K562 (cell line): ENCODE data around the gene ZDHHC19. TPM values are rescaled to one million over a fixed set of nuclear protein-coding genes. Genes with fewer than 3 reads are reported as not detected.

ENCODE experiments used
- SREBF1 ChIP-seq: fragments of 150-350 bp; IDR thresholded peaks from 2 replicates; pipeline ENCODE4 v1.6.1; 2014; ENCODE audit warnings: antibody characterized with exemption, low read depth, low read length, borderline replicate concordance
- ZNF217 ChIP-seq: sonication (generic); formaldehyde crosslinking; IDR thresholded peaks from 2 replicates; pipeline ENCODE4 v1.8.0; 2022; ENCODE audit warnings: mild to moderate bottlenecking, missing genetic modification reagents
- polyA plus RNA-seq, 8 experiments: library from polyadenylated mRNA; depleted of rRNA in 4 of 8; stranded (reverse) in 5 of 8; unstranded in 3 of 8; fragments of >200 nt; fragmentation: Nextera tagmentation in 2 of 8; fragmentation: Illumina TruSeq in 1 of 8; extraction: Ambion mirVana in 2 of 8; extraction: Trizol in 1 of 8; gene quantifications; 2 replicates each; pipeline versions ENCODE4 v1.2.1 to v1.2.3, GENCODE V29; 2011 to 2014; ENCODE audit warnings: inconsistent platforms in 1 of 8, missing spikeins in 1 of 8
- total RNA-seq, 7 experiments: library from RNA; depleted of rRNA in 6 of 7; stranded (reverse); fragments of >200 nt in 6 of 7; fragmentation: Illumina TruSeq in 2 of 7; extraction: Trizol in 2 of 7; gene quantifications; 2 replicates each; pipeline versions ENCODE4 v1.2.1 to v1.2.3, GENCODE V29; 2011 to 2021; ENCODE audit warnings: low replicate concordance in 1 of 7
- TF ChIP-seq, protein P1 (sequence below), 3 experiments: fragments of 200-800 bp in 1 of 3; fragments of 250-450 bp in 1 of 3; fragments of 450-650 bp in 1 of 3; sonication (Bioruptor Pico) in 1 of 3; sonication (Bioruptor generic) in 1 of 3; formaldehyde crosslinking in 1 of 3; IDR thresholded peaks; 2 replicates each; pipeline versions ENCODE4 v1.6.1 to v1.8.0; 2016 to 2022; ENCODE audit warnings: mild to moderate bottlenecking in 2 of 3, missing genetic modification characterization in 2 of 3, missing compliant biosample characterization in 1 of 3, moderate library complexity in 1 of 3
- TF ChIP-seq, protein P2 (sequence below), 2 experiments: fragments of 450-650 bp in 1 of 2; sonication (generic) in 1 of 2; formaldehyde crosslinking in 1 of 2; IDR thresholded peaks; 2 replicates each; pipeline versions ENCODE4 v1.7.1 to v1.9.0; 2016 to 2022; ENCODE audit warnings: inconsistent platforms in 1 of 2, mild to moderate bottlenecking in 1 of 2, missing genetic modification reagents in 1 of 2
- TF ChIP-seq, protein P3 (sequence below): fragments of 250-450 bp; sonication (Bioruptor Pico); IDR thresholded peaks from 2 replicates; pipeline ENCODE4 v1.4.0; 2020; ENCODE audit warnings: mild to moderate bottlenecking, moderate library complexity, borderline replicate concordance

ZDHHC19 gene
- total and polyA plus RNA-seq, 9 of the 15 experiments (the other 6 are each of a cell fraction or from before 2014, with no cell fraction given) = 0.40 to 5.5 (median 1.1) TPM

GRCh38 chr3:196177567-196177966, 33.6 kb downstream of the ZDHHC19 start (continued):
- TF ChIP-seq, protein P1, sequence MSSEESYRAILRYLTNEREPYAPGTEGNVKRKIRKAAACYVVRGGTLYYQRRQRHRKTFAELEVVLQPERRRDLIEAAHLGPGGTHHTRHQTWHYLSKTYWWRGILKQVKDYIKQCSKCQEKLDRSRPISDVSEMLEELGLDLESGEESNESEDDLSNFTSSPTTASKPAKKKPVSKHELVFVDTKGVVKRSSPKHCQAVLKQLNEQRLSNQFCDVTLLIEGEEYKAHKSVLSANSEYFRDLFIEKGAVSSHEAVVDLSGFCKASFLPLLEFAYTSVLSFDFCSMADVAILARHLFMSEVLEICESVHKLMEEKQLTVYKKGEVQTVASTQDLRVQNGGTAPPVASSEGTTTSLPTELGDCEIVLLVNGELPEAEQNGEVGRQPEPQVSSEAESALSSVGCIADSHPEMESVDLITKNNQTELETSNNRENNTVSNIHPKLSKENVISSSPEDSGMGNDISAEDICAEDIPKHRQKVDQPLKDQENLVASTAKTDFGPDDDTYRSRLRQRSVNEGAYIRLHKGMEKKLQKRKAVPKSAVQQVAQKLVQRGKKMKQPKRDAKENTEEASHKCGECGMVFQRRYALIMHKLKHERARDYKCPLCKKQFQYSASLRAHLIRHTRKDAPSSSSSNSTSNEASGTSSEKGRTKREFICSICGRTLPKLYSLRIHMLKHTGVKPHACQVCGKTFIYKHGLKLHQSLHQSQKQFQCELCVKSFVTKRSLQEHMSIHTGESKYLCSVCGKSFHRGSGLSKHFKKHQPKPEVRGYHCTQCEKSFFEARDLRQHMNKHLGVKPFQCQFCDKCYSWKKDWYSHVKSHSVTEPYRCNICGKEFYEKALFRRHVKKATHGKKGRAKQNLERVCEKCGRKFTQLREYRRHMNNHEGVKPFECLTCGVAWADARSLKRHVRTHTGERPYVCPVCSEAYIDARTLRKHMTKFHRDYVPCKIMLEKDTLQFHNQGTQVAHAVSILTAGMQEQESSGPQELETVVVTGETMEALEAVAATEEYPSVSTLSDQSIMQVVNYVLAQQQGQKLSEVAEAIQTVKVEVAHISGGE (CRISPR knock-in tag; IDR thresholded peaks at IDR 0.05) = peak in 1 of 3 experiments; percentile 48; a peak in 1 of 6 replicates
- TF ChIP-seq, protein P2, sequence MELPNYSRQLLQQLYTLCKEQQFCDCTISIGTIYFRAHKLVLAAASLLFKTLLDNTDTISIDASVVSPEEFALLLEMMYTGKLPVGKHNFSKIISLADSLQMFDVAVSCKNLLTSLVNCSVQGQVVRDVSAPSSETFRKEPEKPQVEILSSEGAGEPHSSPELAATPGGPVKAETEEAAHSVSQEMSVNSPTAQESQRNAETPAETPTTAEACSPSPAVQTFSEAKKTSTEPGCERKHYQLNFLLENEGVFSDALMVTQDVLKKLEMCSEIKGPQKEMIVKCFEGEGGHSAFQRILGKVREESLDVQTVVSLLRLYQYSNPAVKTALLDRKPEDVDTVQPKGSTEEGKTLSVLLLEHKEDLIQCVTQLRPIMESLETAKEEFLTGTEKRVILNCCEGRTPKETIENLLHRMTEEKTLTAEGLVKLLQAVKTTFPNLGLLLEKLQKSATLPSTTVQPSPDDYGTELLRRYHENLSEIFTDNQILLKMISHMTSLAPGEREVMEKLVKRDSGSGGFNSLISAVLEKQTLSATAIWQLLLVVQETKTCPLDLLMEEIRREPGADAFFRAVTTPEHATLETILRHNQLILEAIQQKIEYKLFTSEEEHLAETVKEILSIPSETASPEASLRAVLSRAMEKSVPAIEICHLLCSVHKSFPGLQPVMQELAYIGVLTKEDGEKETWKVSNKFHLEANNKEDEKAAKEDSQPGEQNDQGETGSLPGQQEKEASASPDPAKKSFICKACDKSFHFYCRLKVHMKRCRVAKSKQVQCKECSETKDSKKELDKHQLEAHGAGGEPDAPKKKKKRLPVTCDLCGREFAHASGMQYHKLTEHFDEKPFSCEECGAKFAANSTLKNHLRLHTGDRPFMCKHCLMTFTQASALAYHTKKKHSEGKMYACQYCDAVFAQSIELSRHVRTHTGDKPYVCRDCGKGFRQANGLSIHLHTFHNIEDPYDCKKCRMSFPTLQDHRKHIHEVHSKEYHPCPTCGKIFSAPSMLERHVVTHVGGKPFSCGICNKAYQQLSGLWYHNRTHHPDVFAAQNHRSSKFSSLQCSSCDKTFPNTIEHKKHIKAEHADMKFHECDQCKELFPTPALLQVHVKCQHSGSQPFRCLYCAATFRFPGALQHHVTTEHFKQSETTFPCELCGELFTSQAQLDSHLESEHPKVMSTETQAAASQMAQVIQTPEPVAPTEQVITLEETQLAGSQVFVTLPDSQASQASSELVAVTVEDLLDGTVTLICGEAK (IDR thresholded peaks at IDR 0.05) = no peak
- TF ChIP-seq, protein P2 (CRISPR knock-in tag; IDR thresholded peaks at IDR 0.05) = no peak
- TF ChIP-seq, protein P3, sequence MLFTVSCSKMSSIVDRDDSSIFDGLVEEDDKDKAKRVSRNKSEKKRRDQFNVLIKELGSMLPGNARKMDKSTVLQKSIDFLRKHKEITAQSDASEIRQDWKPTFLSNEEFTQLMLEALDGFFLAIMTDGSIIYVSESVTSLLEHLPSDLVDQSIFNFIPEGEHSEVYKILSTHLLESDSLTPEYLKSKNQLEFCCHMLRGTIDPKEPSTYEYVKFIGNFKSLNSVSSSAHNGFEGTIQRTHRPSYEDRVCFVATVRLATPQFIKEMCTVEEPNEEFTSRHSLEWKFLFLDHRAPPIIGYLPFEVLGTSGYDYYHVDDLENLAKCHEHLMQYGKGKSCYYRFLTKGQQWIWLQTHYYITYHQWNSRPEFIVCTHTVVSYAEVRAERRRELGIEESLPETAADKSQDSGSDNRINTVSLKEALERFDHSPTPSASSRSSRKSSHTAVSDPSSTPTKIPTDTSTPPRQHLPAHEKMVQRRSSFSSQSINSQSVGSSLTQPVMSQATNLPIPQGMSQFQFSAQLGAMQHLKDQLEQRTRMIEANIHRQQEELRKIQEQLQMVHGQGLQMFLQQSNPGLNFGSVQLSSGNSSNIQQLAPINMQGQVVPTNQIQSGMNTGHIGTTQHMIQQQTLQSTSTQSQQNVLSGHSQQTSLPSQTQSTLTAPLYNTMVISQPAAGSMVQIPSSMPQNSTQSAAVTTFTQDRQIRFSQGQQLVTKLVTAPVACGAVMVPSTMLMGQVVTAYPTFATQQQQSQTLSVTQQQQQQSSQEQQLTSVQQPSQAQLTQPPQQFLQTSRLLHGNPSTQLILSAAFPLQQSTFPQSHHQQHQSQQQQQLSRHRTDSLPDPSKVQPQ (CRISPR knock-in tag) = no peak
- TF ChIP-seq ZNF217 (no peak), SREBF1 (no peak)
